Fibroblast of lung (primary cell): ENCODE results near the gene ADAMTS19. TPM values are rescaled to one million over a fixed set of nuclear protein-coding genes. Genes with fewer than 3 reads are reported as not detected.

ENCODE experiments used
- DNase-seq, 2 donors: peaks; one replicate each; pipeline versions ENCODE4 v3.0.0 to v3.0.0-alpha.2; 2010; ENCODE audit warnings: low read depth in 2 of 2
- H2AFZ ChIP-seq: 2 replicates; pipeline ENCODE4 v1.5.1; 2012; ENCODE audit warnings: low read length, control low read depth, inconsistent platforms
- H3K27ac ChIP-seq: 2 replicates; pipeline ENCODE4 v1.5.1; 2011; ENCODE audit warnings: low read length, control low read depth; ENCODE audit not compliant: insufficient read depth
- H3K27me3 ChIP-seq: 2 replicates; pipeline ENCODE4 v1.5.1; 2011; ENCODE audit warnings: mild to moderate bottlenecking, low read length; ENCODE audit not compliant: control insufficient read depth, insufficient read depth
- H3K36me3 ChIP-seq: 2 replicates; pipeline ENCODE4 v1.5.1; 2011; ENCODE audit warnings: low read length; ENCODE audit not compliant: control insufficient read depth, insufficient read depth
- H3K4me1 ChIP-seq: 2 replicates; pipeline ENCODE4 v1.5.1; 2011; ENCODE audit warnings: low read length; ENCODE audit not compliant: control insufficient read depth, insufficient read depth; ENCODE audit errors: extremely low read depth
- H3K4me2 ChIP-seq: 2 replicates; pipeline ENCODE4 v1.5.1; 2011; ENCODE audit warnings: low read length, control low read depth; ENCODE audit not compliant: insufficient read depth; ENCODE audit errors: extremely low read depth
- H3K4me3 ChIP-seq, 4 experiments: fragments of 200-600 bp in 1 of 4; sonication (generic) in 1 of 4; replicated peaks in 1 of 4; 2 replicates each; pipeline ENCODE4 v1.5.1; 2011 to 2016; ENCODE audit warnings: low read length in 4 of 4, low read depth in 3 of 4, mild to moderate bottlenecking in 3 of 4, control low read depth in 2 of 4, inconsistent platforms in 1 of 4, mixed read lengths in 1 of 4; ENCODE audit not compliant: insufficient read depth in 1 of 4; ENCODE audit errors: control extremely low read depth in 1 of 4
- H3K79me2 ChIP-seq: 2 replicates; pipeline ENCODE4 v1.5.1; 2012; ENCODE audit warnings: mild to moderate bottlenecking, low read length, inconsistent platforms; ENCODE audit not compliant: control insufficient read depth, insufficient read depth
- H3K9ac ChIP-seq: 2 replicates; pipeline ENCODE4 v1.5.1; 2011; ENCODE audit warnings: mild to moderate bottlenecking, low read length, control low read depth; ENCODE audit not compliant: insufficient read depth
- H3K9me3 ChIP-seq: 2 replicates; pipeline ENCODE4 v1.5.1; 2012; ENCODE audit warnings: low read depth, low read length; ENCODE audit not compliant: control insufficient read depth, insufficient read depth
- H4K20me1 ChIP-seq: 2 replicates; pipeline ENCODE4 v1.5.1; 2011; ENCODE audit warnings: low read length; ENCODE audit not compliant: control insufficient read depth, insufficient read depth; ENCODE audit errors: extremely low read depth
- CTCF ChIP-seq, 2 donors: IDR thresholded peaks in 1 of 2; conservative IDR thresholded peaks in 1 of 2; 1 replicate in 1 of 2; 2 replicates in 1 of 2; pipeline ENCODE4 v1.5.1; 2011 to 2012; ENCODE audit warnings: low read length in 2 of 2, control low read depth in 1 of 2, inconsistent platforms in 1 of 2, low read depth in 1 of 2, mild to moderate bottlenecking in 1 of 2
- EZH2 ChIP-seq: IDR thresholded peaks from 2 replicates; pipeline ENCODE4 v1.5.1; 2012; ENCODE audit warnings: low read length, control low read depth, mild to moderate bottlenecking; ENCODE audit errors: missing control alignments
- polyA plus RNA-seq, 2 donors: library from polyadenylated mRNA; depleted of rRNA in 1 of 2; stranded (reverse) in 1 of 2; unstranded in 1 of 2; fragments of >200 nt; gene quantifications; 2 replicates each; pipeline ENCODE4 v1.2.1, GENCODE V29; 2011 to 2012; ENCODE audit warnings: missing spikeins in 1 of 2
- total RNA-seq: library from RNA; depleted of rRNA; stranded (reverse); fragments of >200 nt; gene quantifications from 2 replicates; pipeline ENCODE4 v1.2.1, GENCODE V29; 2014

Gene ADAMTS19
- total and polyA plus RNA-seq, 2 donors (not counting 1 experiment from before 2014, with no cell fraction given), result 0.09 to 0.33 TPM

GRCh38 chr5:129661366-129662035, 201.4 kb downstream of the ADAMTS19 start:
- no peak overlapping the region for H3K4me3 ChIP-seq
- no peak for TF ChIP-seq CTCF (conservative IDR thresholded peaks at IDR 0.05 in 1 of 2, IDR thresholded peaks at IDR 0.05 in 1 of 2; ENCODE audit: low read depth in 1 of 2, low read length in 2 of 2)
- TF ChIP-seq EZH2, result no peak

DNA sequence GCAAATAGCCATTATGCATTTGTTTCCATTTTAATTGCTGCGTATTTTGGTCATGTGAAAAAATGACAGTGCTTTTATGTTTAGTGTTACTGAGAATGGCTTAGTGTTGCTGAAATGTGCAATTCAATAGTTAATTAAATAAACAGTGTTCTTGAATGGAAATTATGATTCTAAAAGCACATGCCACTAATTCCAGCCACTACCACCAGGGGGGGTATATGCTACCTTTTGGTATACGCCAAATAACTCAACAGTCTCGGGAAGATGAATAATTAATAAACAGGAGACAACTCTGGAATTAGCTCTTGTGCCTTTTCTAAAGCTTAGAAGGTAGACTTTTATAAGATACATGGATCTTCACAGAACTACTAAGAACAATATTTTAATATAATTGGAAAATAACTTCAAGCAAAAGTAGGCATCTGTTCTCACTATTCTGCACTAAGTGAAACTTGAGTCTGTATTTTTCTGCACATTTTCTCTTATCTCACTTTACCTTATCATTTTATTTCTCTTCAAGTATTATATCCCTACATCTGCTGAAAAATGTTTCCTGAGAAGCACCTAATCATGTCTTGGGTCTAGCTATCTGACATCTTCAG, 204.3 kb downstream of the ADAMTS19 start:
- Histone ChIP-seq H3K36me3 (no peaks in the 10 kb centered on the region), H3K9me3 (no peaks in the 10 kb centered on the region), H3K79me2 (no peaks in the 10 kb centered on the region), H3K4me3 (no peak overlapping the region), H3K4me2 (no peak overlapping the region), H3K27me3 (no peaks in the 10 kb centered on the region), H2AFZ (no peak overlapping the region), H4K20me1 (no peaks in the 10 kb centered on the region), H3K27ac (no peak overlapping the region), H3K9ac (no peak overlapping the region), H3K4me1 (no peaks in the 10 kb centered on the region)
- TF ChIP-seq CTCF (conservative IDR thresholded peaks at IDR 0.05 in 1 of 2, IDR thresholded peaks at IDR 0.05 in 1 of 2; ENCODE audit: low read depth in 1 of 2, low read length in 2 of 2) (peak; percentile 75 to 94), EZH2 (no peak)
- DNase-seq, result peak; percentile 29 to 71

More at GRCh38 chr5:129661366-129662035, 201.4 kb downstream of the ADAMTS19 start:
- H3K4me1 ChIP-seq, result no peaks in the 10 kb centered on the region
- H3K27ac ChIP-seq, result no peak overlapping the region
- H3K9ac ChIP-seq, result no peak overlapping the region
- H3K27me3 ChIP-seq, result no peaks in the 10 kb centered on the region
- no peaks in the 10 kb centered on the region for H4K20me1 ChIP-seq
- no peak overlapping the region for H3K4me2 ChIP-seq
- H3K9me3 ChIP-seq, result no peaks in the 10 kb centered on the region
- no peak overlapping the region for H2AFZ ChIP-seq
- H3K36me3 ChIP-seq, result no peaks in the 10 kb centered on the region
- DNase-seq, result no peak
- H3K79me2 ChIP-seq, result no peaks in the 10 kb centered on the region

DNA sequence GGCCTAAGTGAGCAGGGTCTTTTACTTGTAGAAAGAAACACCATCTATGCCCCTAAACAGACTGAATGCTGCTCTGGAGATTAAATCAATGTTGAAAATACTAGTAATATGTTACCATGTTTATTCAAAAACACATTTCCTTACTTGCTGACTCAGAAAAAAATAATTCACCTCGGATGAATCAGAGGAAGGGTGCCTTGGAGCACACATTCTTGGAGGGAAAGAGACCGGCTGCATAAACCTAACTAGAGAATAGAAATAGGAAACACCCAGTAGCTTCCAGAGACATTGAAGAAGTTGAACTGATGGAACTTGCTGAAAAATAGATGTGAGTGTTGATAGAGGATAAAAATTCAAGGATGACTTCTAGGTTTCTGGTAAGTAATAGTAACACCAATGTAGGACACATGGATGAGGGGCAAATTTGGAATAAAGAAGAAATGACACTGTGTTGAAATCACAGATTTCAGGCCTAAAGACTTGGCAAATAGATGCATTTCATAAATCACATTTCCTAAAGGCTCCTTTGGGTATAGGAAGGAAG, 210.9 kb downstream of the ADAMTS19 start:
- no peak overlapping the region for H3K4me2 ChIP-seq
- no peaks in the 10 kb centered on the region for H3K79me2 ChIP-seq
- no peak overlapping the region for H3K9ac ChIP-seq
- H3K27ac ChIP-seq, result no peak overlapping the region
- no peak overlapping the region for H3K4me3 ChIP-seq
- no peaks in the 10 kb centered on the region for H3K27me3 ChIP-seq
- H3K9me3 ChIP-seq, result no peaks in the 10 kb centered on the region
- no peaks in the 10 kb centered on the region for H3K4me1 ChIP-seq
- TF ChIP-seq EZH2, result no peak
- DNase-seq, result peak; percentile 76 to 77
- no peaks in the 10 kb centered on the region for H4K20me1 ChIP-seq
- no peak overlapping the region for H2AFZ ChIP-seq
- no peaks in the 10 kb centered on the region for H3K36me3 ChIP-seq
